D341Med (cell line): Measurements from ENCODE around the gene EPB41L5.
"Not testable (repeated sequence)": the region's sequence is repeated elsewhere in the genome, so short reads cannot be mapped to it uniquely, and the experiment has no call there.

Source experiments
- DNase-seq: peaks from one replicate; pipeline ENCODE4 v3.0.0; 2012; ENCODE audit warnings: low spot score

EPB41L5 gene

DNA sequence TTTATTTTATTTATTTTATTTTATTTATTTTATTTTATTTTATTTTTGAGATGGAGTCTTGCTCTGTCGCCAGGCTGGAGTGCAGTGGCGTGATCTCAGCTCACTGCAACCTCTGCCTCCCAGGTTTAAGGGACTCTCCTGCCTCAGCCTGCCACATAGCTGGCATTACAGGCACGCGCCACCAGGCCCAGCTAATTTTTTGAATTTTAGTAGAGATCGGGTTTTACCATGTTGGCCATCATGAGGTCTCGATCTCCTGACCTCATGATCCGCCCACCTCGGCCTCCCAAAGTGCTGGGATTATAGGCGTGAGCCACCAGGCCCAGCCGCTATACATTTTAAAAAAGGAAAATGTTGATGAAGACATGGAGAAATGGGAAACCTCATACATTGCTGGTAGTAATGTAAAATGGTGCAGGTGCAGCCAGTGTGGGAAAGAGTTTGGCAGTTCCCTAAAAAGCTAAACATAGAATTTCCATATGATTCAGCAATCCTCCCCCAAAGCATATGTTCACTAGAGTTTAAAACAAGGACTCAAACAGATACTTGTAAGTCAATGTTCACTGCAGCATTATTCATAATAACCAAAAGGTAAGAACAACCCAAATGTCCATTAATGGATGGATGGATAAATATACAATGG is 187.1 kb downstream of the EPB41L5 start:
- not testable (repeated sequence) for DNase-seq

DNA sequence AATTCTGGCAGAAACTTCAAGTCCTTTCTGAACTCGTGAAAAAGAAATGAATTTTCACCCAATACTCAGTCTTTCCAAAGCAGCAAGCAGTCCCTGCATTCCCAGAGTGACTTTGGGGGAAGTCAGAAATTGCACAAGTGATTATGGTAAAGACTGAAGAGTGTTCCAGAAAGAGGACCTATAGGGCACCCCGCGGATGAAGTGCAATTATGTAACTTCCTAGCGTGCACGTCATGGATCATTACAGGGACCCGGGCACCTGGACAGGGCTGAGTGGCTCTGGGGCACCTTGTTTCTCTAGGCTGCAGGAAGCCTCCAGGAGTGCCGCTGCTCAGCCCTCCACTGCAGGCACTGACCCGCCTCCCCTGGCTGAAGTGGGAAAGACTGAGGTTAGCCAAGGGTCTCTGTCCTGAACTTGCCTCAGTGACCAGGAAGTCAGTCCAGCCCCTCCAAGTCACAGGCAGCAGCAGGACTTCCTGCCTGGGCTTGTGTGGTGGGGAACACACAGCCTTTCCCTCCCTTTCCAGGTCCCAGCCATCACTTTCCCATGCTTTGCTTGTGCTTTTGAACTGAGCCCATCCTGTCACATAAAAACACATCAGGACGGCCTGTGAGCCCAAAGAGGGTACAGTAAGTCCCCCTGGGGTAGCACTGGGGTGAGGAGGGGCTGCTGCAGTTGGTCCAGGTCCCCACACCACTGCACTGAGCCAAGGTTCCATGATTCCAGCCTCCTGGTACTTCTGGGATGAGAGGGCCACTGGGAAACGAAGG is 190.6 kb downstream of the EPB41L5 start:
- no peak for DNase-seq

DNA sequence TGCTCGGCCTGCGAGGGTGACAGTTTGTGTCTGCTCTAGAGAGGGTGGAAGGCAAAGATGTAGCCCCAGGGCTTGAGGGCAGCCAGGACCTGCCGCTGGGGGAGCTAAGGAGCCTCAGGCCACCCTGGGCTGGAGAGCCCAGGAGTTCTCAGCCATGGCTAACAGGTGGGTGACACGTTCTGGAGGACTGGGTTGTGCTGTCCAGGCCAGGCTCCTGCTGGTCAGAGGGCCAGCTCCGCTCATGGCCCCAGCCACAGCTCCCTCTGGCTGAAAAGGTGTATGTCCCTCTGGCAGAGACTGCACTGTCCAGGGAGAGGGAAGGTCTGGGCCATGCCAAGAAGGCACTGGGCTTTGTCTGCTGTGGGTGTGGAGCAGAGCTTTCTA is 191.1 kb downstream of the EPB41L5 start:
- DNase-seq: peak; percentile 28

DNA sequence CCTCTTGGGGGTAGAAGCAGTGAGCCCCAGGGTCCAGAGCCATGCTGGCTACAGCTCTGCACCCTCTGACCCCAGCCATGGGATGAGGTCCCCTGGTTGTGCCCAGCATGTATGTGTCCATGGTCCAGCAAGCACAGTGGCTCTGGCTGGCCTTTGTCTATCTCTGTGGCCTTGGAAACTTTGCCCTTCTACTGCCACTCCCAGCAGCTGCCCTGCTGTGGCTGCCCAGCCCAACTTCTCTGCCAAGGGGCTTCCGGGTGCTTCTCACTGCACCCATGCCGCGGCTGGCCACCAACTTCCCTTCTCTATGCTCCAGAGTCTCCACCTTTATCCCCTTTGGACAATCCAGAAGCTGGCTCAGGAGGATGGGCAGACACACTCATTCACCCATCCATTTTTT is 191.5 kb downstream of the EPB41L5 start:
- no peak for DNase-seq

DNA sequence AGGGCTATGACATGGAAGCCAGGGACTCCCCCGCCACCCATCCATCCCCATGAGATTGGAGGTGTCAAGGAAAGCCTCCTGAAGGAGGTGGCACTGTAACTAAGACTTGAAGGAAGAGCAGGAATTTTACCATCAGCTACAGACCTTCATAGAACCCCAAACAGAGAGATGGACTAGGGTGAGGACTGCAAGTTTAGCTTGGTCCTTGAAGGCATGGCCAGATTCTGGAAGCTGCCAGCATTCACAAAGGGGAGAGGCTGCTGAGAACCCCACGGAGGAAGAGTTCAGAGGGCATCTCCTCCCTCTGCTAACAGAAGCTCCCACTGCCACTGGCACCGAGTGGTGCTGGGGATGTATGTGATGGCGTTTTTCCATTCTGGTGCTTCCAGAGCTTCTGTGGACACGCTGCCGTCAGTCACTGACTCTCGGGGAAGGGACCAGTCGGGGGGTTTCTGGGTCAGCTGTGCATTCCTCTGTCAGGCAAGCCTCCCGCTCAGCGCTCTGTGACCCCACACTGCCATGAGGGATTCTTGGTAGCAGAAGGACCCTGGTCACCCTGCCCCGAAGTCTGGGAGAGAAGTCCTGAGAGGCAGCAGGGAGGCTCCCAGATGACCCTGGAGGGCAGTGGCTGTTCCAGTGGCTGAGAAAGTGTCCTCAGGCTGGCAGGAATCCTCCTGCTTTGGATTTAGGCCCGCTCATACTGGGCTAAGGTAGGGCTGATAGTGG is 192.2 kb downstream of the EPB41L5 start:
- DNase-seq: no peak

DNA sequence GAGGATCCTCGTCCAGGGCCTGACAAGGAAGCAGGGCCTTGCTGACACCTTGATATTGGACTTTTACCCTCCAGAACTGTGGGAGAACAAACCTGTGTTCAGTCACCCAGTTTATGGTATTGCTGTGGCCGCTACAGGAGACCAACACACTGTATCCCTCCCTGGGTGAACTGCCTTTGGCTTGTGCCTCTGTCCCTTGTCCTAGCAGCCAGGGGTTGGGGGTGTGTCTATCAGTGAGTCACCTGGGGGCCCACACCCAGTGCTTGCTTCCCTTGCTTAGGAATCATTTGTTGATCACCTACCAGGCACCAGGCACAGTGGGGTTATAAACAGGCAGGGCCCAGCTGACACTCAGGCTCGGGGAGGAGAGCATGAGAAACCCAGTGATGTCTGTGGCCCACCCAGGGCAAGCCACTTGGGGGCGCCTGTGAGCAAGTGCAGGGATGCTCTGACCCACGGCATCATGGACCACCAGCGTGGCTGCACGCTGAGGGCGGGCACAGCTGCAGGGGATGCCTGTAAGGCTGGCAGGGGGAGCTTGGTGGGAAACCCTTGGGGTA is 193.2 kb downstream of the EPB41L5 start:
- DNase-seq: peak; percentile 62

DNA sequence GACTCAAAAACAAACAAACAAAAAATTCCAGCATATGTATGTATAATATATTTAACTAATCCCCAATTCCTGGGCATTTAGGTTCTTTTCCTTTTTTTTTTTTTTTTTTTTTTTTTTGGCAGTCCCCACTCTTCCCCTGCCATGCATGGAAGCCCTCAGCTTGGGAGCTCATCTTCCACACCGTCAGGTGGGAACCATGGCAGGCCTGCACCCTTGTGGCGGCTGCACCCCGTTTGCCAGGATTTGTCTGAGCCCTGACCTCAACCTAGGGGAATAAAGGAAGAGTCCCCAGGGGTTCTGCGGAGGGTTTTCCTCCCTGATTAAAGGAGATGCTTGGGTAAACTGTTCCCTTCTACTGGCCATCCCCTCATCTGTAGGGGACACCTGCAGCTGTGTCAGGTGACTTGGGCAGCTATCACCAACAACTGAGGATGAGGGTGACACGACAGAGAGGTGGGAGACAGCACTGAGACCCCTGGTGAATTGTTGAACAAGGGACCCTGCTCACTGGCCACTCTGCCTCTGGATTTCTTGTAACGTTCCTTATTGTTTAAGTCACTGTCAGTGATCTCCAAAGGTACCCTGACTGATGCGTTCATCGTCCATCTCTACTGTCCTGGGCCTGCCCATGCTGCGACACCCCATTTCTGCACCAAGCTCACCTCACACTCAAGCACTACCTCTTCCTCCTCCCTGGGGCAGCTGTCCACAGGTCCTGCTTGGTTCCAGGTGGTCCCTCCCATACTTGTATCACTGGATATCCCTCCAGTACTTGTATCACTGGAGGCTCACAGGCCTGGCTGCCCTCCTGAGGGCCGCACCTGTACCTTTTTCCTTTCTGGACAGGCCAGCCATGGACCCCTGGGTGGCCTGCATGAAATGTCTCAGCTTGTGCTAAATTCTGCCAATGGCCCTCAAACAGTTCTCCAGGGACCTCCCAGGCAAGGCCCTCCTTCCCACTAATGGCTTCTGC is 195.8 kb downstream of the EPB41L5 start:
- no peak for DNase-seq

DNA sequence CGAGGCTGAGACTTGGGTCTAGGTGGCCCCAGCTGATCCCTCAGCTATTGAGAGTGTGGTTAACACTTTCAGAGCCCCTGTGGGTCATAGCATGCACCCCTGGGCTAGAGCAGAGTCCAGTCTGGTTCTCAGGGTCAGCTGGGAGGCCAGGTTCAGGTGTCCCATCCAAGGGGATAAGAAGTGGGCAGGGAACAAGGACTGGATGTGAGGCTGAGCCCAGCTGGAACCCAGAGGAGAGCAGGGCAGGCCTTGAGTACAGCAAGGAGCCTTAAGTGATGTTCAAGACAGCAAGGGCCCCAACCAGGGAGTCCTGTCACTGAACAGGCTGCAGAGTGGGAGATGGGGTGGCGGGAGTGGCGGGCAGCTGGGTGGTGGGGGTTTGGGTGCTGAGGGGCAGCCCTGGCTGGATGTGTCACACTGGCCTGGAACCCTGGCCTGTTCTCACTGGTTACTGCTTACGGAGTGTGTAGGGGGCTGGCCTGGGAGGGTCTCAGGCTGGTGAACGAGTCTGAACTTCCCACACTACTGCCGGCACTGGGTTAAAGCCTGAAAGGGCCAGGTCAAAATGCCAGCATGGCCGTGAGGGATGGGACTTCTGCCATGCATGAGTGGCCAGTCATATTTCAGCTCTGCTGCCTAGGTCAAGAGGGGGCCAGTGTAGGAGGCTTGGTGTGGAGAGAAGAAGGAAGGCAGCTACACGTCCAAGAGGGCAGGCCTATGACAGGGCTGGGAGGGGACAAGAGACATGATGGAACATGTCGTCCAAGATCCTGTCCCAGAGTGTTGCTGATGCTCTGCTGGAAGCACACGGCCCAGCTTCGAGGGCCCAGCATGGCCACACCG is 196.8 kb downstream of the EPB41L5 start:
- DNase-seq: no peak

DNA sequence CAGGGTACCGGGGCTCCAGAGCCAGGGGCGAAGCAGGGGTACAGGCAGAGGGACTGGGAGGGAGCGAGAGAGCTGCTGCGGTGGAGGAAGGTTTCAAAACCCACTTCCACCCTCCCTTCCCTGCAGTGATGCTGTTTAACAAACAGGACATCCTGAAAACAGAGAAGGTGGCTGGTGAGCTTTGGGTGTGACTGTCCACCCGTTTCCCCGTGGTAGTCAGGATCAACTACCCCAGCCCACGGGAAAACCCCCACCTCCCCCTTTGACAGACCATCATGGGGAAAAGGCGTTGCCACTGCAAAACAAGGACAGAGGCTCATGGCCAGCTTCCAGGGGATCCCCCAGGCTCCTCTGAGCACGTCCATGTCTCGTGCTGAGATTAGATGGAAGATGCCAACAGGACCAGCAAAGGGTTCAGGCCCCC is 197.4 kb downstream of the EPB41L5 start:
- DNase-seq: no peak

DNA sequence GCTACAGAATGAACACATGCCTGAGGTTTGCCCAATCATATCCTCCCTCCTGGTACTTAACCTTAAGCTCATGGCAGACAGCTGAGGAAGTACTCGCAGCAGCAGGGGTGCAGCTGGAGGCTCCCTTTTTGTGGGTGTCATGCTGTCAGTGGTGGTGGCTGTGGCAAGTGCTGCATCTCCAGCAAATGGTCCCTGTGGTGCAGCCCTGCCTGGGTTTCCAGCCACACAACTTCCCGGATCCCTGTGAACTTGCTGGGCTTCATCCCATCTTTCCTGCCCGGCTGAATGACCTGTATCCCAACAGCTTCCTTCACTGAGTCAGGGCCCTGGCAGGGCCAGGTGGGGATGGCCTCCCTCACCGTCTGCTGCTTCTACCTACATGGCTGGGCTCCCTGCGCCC is 205.3 kb downstream of the EPB41L5 start:
- no peak for DNase-seq

DNA sequence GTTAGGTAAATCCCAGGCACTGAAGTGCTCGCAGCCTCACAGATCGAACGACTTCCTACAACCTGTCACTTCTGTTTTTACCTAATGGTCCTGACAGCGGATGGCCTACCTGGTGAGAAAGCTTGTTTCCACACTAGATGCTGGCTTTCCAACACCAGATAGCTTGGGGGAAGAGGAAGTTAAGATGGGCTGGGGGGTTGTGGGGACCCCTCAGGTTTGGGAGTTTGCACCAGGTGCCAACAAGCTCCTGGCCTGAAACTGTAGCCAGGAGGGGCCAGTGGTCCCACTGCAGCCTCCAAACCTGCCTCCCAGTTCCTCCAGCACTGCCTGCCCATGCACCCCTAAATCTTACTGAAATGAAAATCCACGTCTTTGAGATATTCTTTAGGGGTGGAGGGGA is 206.4 kb downstream of the EPB41L5 start:
- DNase-seq: no peak

DNA sequence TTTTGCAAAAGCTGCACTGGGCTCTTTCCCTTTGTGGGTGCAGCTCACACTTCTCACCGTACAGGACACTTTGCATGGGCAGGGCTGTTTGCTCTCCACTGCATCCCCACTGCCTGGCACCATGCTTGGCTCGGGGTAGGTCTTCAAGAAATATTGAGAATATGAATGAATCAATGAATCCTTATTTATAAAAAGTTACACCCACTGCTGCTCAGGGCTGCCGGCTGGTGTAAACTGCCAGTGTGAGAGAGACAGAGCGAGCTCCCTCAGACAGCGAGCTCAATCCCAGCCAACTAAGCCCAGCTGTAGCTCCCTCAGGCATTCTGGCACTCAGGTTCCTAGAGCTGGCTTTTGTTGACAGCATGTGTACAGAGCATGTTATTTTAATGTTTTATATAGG is 206.9 kb downstream of the EPB41L5 start:
- peak; percentile 1 for DNase-seq

DNA sequence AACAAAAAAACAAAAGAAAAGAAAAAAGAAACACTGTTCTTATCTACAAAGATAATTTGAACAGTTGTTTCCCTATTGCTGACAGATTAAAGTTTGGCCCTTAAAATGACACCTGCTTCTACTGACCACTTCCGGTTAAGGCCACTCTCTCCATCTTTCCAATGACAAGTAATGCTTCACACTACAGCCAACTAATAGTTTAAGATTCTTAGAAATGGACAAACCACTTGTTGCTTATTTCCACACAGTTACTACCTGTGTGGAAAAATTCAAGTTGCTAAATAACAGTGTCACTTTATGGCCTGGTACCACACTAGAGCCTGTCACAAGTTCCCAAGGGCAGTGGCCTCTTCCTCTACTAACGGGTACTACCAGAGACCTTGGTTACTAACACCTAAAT is 207.9 kb downstream of the EPB41L5 start:
- no peak for DNase-seq

DNA sequence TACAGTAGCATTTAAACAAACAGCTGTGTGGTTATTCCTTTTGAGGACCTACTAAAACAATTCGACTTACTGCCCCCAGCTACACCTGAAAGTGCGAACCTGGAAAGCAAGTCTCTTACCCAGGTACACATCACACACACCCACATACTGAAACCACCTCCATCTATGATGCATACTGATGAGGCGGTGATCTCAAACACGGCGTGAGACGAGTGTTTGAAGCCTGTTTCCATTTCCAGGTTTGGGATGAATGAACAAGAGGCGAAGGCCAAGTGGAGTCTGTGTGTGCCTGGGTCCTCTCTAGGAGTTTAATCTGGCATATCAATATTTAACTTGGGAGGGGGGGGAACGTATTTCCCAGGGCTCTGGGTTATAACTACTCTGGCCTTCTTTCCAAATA is 208.7 kb downstream of the EPB41L5 start:
- DNase-seq: no peak

DNA sequence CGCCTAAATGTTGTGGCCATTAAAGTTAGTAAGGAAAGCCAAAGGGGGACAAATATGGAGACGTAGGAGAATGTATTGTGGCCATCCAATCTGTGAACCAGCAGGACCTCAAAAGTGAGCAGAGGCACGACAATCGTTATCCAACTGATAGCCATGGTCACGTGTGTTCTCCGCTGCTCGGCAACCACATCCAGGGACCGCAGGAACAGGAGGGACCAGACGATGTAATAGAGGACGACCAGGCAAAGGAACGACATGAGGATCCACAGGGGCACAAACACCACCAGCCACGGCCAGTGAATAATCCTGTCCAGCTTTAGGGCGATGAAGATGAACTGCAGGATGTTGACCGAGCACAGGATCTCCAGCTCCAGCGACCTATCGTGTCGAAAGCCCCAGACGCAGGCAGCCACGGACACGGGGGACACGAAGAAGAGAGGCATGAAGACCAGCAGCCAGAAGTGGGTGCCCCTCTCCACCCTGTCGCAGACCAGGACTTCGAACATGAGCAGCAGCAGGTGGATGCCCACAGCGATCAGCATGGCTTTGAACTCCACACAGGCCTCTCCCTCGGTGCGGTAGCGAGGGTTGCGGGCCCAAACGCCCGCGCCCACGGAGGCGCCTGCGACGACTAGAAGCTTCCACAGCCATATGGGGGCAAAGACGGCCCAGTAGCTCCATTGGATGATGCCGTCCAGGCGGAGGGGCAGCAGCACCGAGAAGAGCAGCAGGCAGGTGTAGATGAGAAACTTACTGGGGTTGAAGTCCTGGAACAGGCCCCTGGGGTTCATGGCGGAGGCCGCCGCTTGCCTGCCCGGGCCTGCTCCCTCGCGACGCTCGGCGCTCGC is 209.5 kb downstream of the EPB41L5 start:
- peak; percentile 13 for DNase-seq

DNA sequence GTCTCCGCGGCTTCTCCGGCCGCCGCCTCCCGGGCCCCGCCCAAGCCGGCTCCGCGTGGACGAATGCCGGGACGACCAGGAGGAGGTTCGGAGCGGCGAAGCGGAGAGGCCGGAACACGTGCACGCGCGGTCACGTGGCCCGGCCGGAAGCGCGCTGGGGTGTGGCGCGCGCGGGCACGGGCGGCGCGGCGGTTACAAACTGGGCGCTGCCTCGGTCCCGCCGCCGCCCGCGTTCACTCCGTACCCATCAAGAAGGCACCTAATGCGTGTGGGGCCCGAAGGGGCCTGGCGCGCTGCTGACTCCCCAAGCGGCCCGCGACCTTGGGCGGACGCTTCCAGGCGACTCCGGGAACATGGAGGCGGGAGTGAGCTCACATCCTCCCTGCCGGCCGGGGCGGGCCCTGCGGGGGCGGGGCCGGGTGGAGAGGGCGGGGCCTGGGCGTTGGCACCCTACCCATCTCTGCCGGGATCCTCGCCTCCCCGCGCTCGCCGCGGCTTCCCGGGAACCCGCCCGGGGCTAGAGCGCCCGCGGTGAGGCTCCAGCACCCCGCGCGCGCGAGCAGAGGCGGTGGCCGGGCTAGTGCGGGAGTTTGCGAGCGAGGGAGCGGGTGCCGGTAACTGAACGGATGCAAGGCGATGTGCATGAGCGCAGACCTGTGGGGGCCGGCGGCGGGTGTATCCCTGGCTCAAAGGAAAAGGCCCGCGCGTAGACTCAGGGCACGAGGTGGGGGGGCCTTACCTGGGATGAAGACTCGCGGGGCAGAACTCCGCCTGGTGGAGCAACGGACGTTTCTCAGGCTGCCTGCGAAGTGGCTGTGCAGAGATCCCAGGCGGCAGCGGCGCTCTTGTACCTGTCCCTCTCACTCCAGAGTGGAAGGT is 210.4 kb downstream of the EPB41L5 start, which contains the start of gene TMEM185B:
Gene TMEM185B (minus strand): TSS at position 367 of the 879 bp plus-strand sequence. CDS start 424 bp downstream, outside the sequence.
- DNase-seq: peak; percentile 95

DNA sequence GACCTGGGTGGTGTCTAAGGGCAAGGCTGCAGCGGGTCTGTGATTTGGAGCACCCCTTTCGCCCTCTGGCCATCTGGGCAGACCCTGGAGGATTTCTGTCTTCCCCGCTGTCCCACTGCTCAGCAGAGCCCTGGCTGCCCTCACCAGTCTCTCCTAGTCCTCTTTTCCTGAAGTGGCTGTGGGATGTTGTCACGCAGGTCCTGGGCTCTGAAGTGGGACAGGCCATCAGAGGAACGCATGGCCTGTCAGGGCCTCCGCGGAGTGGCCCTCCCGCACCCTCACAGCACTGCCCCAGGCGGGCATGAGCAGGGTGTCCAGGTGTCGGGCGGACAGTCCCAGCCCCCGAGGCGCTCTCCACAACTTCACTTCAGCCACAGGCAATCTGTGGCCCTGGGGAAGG is 211.4 kb downstream of the EPB41L5 start:
- no peak for DNase-seq

DNA sequence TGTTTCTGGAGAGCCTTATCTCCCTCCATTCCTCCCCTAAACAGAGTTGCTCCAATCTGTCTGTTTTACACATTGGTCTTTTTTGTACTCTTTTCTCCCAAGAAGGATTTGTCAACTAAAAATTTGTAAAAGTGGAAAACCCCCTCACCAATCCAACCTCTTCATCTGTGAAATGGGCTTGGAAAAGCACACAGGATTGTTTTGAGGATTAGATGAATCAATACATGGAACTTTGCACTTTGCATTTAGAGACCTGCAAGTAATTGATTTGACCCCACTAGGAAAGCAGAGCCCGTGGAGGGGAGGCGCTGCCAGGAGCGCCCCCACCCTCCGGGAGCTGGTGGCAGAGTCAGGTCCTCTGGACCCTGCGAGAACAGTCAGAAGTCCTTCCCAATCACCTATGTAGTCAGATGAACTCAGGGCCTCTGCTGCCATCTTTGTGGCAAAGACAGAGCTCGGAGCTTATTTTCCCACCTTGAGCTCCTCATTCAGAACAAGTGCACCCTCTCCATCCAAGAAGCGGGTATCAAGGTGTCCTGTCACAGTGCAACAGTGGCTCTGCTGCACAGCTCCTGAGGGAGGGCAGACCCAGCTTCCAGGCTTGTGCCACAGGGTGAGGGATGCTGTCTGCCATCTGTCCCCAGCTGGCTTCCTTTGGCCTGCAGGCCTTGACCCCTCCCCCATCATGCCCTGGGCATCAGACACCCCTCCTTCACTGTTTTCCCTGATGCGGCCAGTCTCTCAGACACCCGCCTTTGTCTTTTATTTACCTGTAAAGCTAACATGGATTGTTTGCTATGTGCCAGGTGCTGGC is 212.1 kb downstream of the EPB41L5 start:
- no peak for DNase-seq
